ENCODE measurements around the gene KIF4A.
A peak's percentile ranks its signal among the peaks of the same experiment; 100 is the strongest.
"Not testable (repeated sequence)": the region's sequence is repeated elsewhere in the genome, so short reads cannot be mapped to it uniquely, and the experiment has no call there.

KIF4A gene

GRCh38 chrX:70293621-70294020 lies 3.7 kb downstream of the KIF4A start:
- no peak for DNase-seq

DNA sequence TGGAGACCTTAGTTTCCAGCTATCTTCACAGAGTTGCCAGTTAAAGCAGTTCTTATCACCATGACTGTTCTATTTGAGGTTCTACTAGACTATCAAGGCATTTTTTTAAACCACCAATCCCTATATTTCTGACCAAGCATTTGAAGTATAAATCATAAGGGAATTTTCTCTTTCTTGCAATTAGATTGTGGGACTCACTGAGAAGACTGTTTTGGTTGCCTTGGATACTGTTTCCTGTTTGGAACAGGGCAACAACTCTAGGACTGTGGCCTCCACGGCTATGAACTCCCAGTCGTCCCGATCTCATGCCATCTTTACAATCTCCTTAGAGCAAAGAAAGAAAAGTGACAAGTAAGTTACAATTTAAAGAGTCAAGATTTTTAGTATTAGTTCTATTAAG lies 11.8 kb downstream of the KIF4A start:
- DNase-seq, result no peak

DNA sequence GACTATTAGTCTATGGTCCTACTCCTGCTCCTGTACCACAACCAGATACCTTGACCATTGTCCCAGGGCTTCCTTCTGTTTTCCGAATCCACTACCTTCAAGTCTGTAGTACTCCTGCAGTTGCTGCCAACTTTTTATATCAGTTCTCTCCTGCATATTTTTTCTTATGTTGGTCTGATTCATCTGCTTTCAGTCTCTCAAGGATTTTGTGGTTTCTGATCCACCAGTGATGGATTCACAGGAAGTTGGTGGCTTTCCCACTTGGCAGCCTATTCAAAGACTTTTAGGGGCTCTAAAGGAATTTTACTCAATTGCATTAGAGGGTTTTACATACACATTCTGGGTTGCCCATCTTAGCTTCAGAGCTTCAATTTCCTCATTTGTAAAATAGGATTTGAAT lies 23.6 kb downstream of the KIF4A start:
- DNase-seq, result no peak

DNA sequence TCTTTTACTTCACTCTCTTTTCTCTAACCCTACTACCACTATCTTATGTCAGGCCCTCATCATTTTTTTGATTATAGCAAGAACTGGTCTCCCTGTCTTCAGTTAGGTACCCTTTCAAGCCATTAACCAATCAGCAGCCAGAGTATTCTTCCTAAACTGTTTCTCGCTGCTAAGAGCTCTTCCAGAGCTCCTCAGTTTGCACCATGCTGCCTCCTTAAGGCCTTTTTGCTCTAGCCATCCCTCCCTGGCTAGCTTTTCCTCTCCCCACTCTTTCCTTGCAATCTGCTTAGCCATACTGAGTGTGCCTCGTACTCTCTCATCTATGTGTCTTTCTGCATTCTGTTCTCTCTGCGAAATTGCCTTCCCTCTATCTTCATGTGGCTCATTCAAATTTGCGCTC lies 32.9 kb downstream of the KIF4A start:
- no peak for DNase-seq

GRCh38 chrX:70323628-70324027 lies 33.7 kb downstream of the KIF4A start:
- DNase-seq, result not testable (repeated sequence)

GRCh38 chrX:70324326-70324725 lies 34.4 kb downstream of the KIF4A start:
- DNase-seq, result no peak

- DNase-seq, result no peak
Observed at GRCh38 chrX:70331161-70331560, 41.3 kb downstream of the KIF4A start.

DNA sequence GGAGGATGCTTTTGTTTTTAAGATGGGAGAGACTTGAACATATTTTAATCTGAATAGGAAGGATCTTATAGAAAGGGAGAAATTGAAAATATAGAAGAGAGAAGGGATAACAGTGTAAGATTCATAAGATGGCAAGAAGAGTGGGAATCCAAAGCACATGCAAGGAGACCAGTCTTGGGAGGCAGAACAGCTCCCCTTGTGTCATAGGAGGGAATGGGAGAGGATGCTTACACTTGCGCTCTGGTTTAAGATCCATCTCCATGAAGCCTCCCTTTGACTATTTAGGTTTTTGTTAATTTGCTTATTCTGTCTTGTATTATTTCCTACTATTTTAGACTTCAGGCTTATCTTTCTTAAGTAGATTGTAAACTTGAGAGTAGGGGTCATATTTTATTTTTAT lies 42.7 kb downstream of the KIF4A start:
- no peak for DNase-seq

- DNase-seq, result no peak
Observed at GRCh38 chrX:70336767-70337166, 46.9 kb downstream of the KIF4A start.

DNA sequence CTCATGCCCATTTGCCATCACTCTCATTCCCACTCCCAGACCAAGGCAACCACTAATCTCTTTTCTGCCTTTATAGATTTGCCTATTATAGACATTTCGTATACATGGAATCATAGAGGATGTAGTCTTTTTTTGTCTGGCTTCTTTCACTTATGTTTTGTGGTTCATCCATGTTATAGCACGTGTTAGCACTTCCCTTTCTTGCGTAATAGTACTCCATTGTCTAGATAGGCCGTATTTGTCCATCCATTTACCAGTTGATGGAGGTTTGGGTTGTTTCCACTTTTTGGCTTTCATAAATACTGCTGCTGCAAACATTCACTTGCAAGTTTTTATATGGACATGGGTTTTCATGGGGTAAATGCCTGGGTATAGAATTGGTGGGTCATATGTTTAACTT lies 48.4 kb downstream of the KIF4A start:
- no peak for DNase-seq

- no peak for DNase-seq
Observed at GRCh38 chrX:70343435-70343834, 53.5 kb downstream of the KIF4A start.

DNA sequence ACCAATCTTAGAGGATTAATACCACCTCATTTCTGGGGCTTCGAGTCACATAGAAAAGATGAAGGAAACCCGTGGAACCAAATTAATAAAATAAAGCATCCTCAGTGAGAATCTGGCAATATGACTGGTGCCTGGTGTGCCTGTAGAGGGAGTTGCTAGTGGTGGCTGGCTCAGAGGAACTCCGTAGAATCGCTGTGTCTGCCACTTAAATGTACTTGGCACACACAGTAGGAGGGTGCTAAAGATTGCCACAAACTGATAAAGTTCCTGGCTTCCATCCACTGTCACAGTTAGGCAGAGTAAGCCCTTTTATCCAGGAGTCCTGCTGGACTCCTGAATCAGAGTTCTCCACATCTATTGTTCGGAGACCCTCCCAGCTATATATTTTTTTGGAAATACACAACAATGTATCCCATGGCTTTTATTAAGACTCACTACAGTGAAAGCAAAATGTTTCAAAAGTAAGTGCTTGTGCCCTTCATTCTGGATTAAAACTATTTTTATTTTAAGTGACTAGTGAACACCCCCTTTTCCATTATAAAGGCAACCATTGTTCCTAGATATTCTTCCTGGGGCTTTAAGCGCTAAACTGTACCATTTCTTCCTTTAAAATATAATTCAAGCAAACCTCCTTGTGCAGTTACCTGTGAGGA lies 56.6 kb downstream of the KIF4A start:
- DNase-seq, result no peak

DNA sequence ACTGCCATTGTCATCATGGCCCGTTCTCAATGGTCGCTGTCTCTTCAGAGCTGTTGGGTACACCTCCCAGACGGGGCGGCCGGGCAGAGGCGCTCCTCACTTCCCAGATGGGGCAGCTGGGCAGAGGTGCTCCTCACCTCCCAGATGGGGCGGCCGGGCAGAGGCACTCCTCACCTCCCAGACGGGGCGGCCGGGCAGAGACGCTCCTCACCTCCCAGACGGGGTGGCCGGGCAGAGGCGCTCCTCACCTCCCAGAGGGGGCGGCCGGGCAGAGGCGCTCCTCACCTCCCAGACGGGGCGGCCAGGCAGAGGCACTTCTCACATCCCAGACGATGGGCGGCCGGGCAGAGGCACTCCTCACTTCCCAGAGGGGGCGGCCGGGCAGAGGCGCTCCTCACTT lies 58.9 kb downstream of the KIF4A start:
- not testable (repeated sequence) for DNase-seq

- not testable (repeated sequence) for DNase-seq
Observed at GRCh38 chrX:70349367-70350125, 59.6 kb downstream of the KIF4A start.

GRCh38 chrX:70352496-70352895 lies 62.6 kb downstream of the KIF4A start:
- DNase-seq, result no peak

DNA sequence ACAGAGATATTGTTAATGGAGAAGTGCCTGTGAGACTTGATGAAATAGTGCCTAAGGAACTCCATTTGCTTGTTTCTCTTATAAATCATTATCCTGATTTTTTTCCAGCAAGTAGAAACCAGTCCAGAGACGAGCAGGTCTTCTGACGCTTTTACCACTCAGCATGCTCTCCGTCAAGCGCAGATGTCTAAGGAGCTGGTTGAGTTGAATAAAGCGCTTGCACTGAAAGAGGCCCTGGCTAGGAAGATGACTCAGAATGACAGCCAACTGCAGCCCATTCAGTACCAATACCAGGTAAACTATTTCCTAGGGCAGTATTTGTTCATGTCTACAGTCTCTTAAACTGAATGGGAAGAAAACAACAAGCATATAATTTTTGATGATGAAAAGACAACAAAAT lies 63.6 kb downstream of the KIF4A start:
- no peak for DNase-seq

GRCh38 chrX:70354716-70355115 lies 64.8 kb downstream of the KIF4A start:
- no peak for DNase-seq

DNA sequence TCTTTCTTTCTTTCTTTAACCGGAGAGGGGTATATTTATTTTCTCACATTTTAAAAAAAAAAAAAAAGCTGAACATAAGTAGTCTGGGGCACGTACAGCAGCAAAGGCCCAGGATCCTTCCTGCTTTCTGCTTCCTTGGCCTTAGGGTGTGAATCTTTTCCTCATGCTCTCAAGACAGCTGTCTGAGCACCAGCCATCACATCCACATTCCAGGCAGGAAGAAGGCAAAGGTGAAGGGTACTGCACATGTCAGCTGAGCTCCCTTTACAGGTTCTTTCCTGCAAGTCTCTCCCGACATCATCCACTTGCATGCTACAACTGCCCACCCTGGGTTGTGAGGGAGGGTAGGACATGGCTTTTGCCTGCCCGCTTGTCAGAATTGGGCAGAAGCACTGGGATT lies 69.6 kb downstream of the KIF4A start:
- no peak for DNase-seq

GRCh38 chrX:70360366-70360765 lies 70.5 kb downstream of the KIF4A start:
- DNase-seq, result no peak

GRCh38 chrX:70368731-70369130 lies 78.8 kb downstream of the KIF4A start:
- DNase-seq, result not testable (repeated sequence)

- DNase-seq, result no peak
Observed at GRCh38 chrX:70386235-70386634, 96.3 kb downstream of the KIF4A start.

GRCh38 chrX:70398899-70399298 lies 109.0 kb downstream of the KIF4A start:
- DNase-seq, result peak; percentile 66

GRCh38 chrX:70400181-70400580 lies 110.3 kb downstream of the KIF4A start:
- not testable (repeated sequence) for DNase-seq

GRCh38 chrX:70402721-70403120 lies 112.8 kb downstream of the KIF4A start:
- DNase-seq, result no peak

- no peak for DNase-seq
Observed at GRCh38 chrX:70405003-70405402, 115.1 kb downstream of the KIF4A start.
